T-helper 22 cell (primary cell): Measurements from ENCODE around the gene ARHGAP11A.

Experiments
- DNase-seq: peaks from one replicate; pipeline ENCODE4 v3.0.0-alpha.2; 2020; ENCODE audit warnings: low read depth

Gene ARHGAP11A

DNA sequence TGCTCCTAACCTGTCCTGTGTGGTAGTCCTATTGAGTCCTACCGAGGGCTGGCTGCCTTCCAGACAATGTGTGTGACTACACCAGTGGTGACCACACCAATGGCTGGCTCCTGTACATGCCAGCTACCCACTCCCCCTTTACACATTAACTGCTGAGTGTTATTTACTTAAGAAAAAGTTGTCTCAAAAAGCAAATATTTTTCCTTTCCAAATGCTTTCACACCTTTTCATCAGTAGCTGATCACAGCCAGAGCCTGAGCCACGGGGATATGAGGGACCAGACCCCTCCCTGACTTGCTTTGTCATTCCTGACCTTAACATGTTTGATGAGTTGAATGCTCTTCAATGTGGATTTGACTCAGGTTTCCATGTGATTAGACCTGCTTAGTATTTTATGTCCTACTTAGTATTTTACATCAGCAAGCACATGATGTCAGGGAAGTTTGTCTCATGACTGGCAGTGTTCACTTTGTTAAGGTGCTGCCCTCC is 72.9 kb downstream of the ARHGAP11A start:
- no peak for DNase-seq
